ENCODE results near the gene WDR62.
A peak's percentile ranks its signal among the peaks of the same experiment; 100 is the strongest.

The WDR62 gene

DNA sequence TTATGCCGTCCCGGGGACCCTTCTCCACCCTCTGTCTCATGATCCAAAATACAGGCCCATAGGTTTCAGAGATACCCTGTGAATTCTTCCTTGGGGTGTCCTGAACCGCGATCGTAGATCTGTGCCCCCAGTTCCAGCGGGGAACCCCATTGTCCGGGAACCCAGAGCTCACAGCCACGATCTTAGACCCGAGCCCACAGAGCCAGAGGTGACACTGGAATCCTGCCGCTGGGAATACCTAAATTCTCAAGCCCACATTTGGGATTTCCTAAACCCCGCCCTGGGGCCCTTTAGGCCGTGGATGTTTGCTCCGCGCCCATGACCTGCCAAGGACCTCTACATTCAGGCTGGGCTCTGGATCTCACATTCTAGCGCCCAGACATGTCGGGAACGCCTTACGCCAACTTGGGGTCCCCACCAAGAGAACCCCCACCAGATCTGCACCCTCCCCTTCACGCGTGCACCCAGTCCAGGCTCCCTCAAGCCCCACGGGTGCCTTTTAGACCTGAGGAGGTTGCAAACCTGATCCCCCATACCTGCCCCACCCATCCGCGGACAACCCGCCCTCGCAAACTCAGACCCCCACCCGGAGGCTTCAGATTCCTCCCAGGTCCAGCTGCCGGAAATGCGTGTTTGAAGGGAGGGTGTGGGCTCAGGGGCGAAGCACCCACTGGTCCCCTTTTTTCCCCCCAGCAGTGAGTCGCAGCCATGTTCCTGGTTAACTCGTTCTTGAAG lies 85.8 kb downstream of the WDR62 start:
- no peak for DNase-seq (ENCODE audit: low read depth in 2 of 2)

DNA sequence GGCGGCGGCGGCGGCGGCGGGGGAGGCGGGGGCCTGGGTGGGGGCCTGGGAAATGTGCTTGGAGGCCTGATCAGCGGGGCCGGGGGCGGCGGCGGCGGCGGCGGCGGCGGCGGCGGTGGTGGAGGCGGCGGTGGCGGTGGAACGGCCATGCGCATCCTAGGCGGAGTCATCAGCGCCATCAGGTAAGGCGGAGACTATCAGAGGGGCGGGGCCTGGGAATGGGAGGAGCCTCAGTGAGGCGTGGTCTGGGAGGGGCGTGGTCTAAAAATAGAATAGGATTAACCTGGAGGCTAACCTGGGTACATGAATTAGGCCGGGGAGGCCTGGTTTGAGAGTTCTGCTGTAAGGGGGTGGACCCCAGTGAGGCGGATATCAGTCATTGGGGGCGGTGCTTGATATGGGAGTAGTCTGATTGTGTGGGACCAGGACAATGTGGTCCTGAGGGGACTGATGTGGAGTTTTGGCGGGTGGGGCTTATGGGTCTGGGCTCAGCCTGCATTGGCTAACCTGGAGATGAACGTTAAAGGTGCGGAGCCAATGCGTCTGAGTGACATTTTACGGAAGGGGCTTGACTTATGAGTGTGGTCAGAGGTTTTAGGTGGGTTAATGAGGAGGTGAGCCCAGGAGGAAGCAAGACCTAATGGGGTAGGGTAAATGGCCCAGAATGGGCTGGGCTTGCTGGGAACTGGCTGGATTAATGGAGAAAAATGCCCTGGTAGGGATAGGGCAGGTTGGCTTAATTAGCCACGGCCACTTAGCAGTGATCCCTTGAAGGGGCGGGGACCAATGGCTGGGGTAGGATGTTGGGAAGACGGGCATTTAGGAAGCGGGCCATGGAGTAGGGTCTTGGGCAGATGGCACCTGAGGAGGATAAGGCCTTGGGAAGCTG lies 86.6 kb downstream of the WDR62 start:
- DNase-seq (ENCODE audit: low read depth in 2 of 2): peak; percentile 81 to 84

DNA sequence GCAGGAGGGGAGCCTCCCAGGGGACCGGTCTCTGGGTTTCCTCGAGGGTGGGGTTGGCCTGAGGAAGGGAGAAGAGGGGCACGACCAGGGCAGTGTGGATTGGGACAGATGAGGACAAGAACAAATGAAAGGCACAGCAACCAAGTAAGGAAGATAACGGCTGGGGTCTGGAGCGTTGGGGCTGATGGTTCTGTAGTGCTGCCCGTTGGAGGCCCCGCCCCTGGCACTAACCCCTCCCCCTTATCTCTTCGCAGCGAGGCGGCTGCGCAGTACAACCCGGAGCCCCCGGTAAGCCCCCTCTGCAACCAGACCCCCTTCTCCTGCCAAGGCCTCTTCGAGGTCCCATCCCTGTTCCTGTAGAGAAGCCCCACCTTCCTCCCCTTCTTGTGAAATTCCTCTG lies 87.3 kb downstream of the WDR62 start:
- DNase-seq (ENCODE audit: low read depth in 2 of 2): no peak

DNA sequence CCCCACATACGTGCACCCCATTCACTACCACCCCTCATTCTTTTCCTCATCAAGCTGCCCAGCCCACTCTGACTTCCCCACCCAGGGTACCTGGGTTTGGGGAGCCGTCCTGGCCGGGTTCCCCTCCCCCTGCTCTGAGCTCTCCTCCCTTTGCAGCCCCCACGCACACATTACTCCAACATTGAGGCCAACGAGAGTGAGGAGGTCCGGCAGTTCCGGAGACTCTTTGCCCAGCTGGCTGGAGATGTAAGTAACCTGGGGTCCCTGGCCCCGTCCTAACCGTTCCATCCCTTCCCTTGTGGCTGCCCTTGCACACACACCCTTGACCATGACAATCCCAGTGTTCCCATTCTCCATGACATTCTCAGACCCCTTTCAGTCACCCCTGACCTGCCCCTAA lies 87.8 kb downstream of the WDR62 start:
- no peak for DNase-seq (ENCODE audit: low read depth in 2 of 2)

DNA sequence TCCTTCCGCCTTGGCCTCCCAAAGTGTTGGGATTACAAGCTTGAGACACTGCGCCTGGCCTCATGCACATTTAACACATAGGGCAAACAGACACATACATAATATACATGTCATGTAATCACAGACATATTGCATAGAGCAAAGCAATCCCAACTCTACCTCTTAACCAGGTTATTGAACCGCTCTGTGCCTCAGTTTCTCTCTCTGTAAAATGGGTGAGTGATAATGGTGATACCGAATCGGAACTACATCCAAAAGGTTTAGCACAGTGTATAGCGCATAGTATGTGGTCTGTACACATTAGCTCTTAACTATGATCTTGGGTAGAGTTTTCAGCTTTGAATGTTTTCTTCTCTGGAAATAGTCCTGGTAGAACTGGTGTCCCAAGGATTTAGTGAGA lies 89.9 kb downstream of the WDR62 start:
- DNase-seq (ENCODE audit: low read depth in 2 of 2): no peak

DNA sequence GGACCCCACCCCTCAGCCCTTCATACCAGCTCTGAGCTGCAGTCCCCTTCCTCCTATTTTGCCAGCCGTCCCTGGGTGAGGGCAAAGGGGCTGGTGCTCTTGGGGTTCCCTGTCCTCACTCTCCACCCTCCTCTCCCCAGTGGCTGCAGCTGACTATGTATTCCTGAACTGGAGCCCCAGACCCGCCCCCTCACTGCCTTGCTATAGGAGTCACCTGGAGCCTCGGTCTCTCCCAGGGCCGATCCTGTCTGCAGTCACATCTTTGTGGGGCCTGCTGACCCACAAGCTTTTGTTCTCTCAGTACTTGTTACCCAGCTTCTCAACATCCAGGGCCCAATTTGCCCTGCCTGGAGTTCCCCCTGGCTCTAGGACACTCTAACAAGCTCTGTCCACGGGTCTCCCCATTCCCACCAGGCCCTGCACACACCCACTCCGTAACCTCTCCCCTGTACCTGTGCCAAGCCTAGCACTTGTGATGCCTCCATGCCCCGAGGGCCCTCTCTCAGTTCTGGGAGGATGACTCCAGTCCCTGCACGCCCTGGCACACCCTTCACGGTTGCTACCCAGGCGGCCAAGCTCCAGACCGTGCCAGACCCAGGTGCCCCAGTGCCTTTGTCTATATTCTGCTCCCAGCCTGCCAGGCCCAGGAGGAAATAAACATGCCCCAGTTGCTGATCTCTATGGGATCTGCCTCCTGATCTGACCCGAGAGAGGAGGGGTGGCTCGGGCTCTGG lies 95.1 kb downstream of the WDR62 start:
- DNase-seq (ENCODE audit: low read depth in 2 of 2): no peak

DNA sequence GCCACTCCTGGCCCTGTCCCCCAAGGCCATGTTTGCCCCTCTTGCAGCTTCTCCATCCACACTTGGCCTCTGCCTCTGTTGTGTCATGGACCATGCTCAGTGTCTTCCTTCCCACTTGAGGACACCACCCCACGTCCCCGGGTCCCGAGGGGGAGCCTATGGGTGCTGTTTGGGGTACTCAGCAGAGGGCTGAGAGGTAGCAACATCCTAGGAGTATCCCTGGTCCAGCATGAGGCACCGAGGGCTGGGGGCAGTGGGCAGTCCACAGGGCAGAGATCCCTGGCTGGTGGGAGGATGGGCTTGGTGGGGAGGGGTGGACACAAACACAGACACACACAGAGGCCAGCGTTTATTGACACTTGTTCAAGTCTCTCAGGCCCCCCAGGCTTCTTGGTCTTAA lies 95.9 kb downstream of the WDR62 start:
- no peak for DNase-seq (ENCODE audit: low read depth in 2 of 2)

DNA sequence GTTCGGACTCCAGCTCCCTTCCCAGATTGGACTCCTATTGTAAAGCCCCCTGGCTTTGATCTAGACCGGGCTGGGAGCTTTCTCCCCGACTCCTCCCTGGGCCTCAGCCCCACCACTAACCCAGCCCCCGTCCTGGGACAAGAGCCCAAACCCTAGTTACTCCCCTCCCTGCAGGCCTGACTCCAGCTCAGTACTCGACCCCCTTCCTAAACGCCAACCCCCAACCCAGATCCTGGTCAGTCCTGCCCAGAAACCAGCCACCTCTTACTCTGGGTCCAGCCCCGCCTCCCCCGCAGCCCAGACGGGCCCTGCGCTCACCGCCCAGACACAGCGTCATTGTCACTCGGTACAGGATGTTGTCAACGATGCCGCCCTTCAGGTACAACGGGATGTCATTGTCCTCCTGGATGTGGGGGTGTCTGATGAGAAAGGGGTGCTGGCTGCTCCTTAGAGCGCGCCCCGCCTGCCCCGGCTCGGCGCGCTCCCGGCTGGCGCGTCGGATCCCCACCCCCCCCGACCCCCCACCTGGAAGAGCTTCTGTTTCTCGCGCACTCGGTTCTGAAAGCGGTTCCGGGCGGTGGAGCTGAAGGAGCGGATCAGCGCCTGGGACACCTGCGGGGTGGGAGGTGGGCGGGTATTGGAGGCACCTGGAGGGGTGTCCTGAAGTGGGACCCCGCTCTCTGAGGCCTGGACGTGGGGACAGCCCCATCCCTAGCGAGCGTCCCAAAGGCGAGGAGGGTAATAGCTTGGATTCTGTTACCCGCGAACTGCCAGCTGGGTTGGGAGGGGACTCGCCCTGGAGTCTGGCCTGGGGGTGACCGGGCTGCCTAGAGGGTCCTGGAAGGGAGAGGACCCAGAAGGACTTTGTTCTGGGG lies 96.7 kb downstream of the WDR62 start:
- DNase-seq (ENCODE audit: low read depth in 2 of 2): no peak

DNA sequence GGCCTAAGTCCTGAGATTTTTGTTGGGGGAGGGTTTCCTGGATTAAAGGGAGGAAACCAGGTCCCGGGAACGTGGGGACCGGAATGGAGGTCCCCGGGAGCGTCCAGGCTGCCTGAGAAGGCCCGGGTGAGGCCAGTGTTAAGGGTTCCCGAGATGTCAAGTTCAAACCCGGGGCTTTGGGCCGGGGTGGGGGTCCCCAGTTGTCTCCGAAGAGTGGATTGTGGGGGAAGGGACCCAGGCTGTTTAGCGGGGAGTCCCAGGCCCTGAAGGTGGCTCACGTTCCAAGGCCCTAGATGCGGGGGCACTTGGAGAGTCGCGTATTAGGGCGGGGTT lies 97.3 kb downstream of the WDR62 start:
- DNase-seq (ENCODE audit: low read depth in 2 of 2): no peak

DNA sequence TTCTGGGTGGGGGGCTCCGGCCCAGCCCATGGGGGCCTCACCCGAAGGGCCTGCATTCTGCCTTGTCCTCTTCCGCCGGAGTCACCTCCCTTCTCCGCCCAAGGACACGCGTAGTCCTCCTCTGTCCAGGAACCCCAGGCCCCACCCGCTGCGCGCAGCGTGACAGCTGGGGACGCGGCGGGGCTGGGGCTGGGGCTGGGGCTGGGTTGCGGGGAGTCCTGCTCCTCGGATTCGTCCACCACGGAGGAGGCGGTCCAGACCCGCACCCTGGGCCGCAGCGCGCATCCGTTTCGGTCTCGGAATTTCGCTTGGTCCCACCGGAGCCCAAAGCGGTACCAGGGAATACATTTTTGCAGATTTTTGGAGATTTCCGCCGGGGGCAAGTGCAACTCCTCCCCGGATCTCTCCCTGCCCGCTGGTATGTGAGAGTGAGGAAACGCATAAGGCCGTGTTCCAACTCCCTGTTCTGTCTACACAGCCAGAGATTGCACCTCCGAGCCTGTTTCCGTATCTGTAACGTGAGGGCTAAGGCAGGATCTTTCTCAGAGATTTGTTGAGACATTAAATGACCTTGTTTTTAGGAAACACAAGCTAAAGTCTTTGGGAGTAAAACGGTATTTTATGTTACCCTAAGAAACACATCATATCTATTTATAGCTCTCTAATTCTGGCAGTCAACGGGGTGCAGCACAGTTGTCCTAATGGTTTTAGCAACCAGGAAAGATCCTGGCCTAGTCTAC lies 97.8 kb downstream of the WDR62 start, which contains the start of gene COX7A1:
COX7A1 (minus strand) TSS at position 96 of the 740 bp plus-strand sequence; CDS start at position 56, 40 bp downstream.
- DNase-seq (ENCODE audit: low read depth in 2 of 2): no peak

DNA sequence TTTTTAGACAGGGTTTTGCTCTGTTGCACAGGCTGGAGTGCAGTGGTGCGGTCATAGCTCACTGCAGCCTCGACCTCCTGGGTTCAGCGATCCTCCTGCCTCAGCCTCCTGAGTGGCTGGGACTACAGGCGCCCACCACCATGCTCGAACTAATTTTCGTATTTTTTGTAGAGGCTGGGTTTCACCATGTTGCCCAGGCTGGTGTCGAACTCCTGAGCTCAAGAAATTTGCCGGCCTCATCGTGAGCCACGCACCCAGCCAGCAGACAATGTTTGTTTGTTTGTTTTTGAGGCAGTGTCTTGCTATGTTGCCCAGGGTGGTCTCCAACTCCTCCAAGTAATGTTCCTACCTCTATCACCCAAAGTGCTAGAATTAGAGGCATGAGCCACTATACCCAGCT lies 98.4 kb downstream of the WDR62 start:
- no peak for DNase-seq (ENCODE audit: low read depth in 2 of 2)
